IMR-90 (cell line): ENCODE results near the gene ALKBH1. TPM values are rescaled to one million over a fixed set of nuclear protein-coding genes. Genes with fewer than 3 reads are reported as not detected.

Experiments
- ATAC-seq: fragments of 200-7000 bp; cut with Tn5 transposase; 2 replicates; pipeline ENCODE4 v1.9.1; 2020; ENCODE audit warnings: low read depth, mild to moderate bottlenecking, moderate library complexity
- BruUV-seq: library from RNA; stranded (reverse); fragments of 400-500 nt; replicated peaks from 2 replicates; lab custom pipeline; 2021; lab: Mats Ljungman, UMichigan
- CTCF ChIA-PET: fragments of 300-600 bp; formaldehyde crosslinking; extraction: SDS; loops from one replicate; lab custom pipeline; 2021; ENCODE audit warnings: antibody characterized with exemption; lab: Yijun Ruan, JAX
- POLR2A ChIA-PET: fragments of 300-600 bp; sonication (Branson Sonifier 250); formaldehyde crosslinking; loops from one replicate; lab custom pipeline; 2022; ENCODE audit warnings: antibody characterized with exemption; ENCODE audit not compliant: unreplicated experiment; lab: Charles Lee
- DNase-seq: peaks from one replicate; pipeline ENCODE4 v3.0.0; 2013
- H2AFZ ChIP-seq: replicated peaks from 2 replicates; pipeline ENCODE3; 2013; ENCODE audit warnings: low read length, mild to moderate bottlenecking; ENCODE audit not compliant: poor library complexity
- H2AK5ac ChIP-seq: 2 replicates; pipeline ENCODE4 v1.6.1; 2013; ENCODE audit warnings: low read depth, low read length, inconsistent platforms
- H2AK9ac ChIP-seq: replicated peaks from 2 replicates; pipeline ENCODE3; 2013; ENCODE audit warnings: mild to moderate bottlenecking, low read depth, low read length, moderate library complexity; ENCODE audit not compliant: poor library complexity
- H2BK120ac ChIP-seq: 2 replicates; pipeline ENCODE4 v1.6.1; 2013; ENCODE audit warnings: low read depth, low read length, inconsistent platforms
- H2BK15ac ChIP-seq: 3 replicates; pipeline ENCODE4 v1.6.1; 2013; ENCODE audit warnings: low read depth, low read length, inconsistent platforms
- H2BK20ac ChIP-seq: 2 replicates; pipeline ENCODE4 v1.6.1; 2013; ENCODE audit warnings: low read depth, mild to moderate bottlenecking, inconsistent platforms, low read length, moderate library complexity
- H2BK5ac ChIP-seq: 2 replicates; pipeline ENCODE4 v1.6.1; 2013; ENCODE audit warnings: mild to moderate bottlenecking, low read depth, low read length, inconsistent platforms; ENCODE audit not compliant: poor library complexity, severe bottlenecking
- H3K14ac ChIP-seq: replicated peaks from 2 replicates; pipeline ENCODE4 v1.6.1; 2013; ENCODE audit warnings: low read depth, low read length, inconsistent platforms
- H3K18ac ChIP-seq: 2 replicates; pipeline ENCODE4 v1.6.1; 2013; ENCODE audit warnings: low read depth, low read length, control low read depth
- H3K23ac ChIP-seq: 2 replicates; pipeline ENCODE4 v1.6.1; 2013; ENCODE audit warnings: low read depth, low read length, inconsistent platforms
- H3K27ac ChIP-seq: 2 replicates; pipeline ENCODE4 v1.5.1; 2013; ENCODE audit warnings: mild to moderate bottlenecking, control low read depth, low read length; ENCODE audit not compliant: insufficient read depth
- H3K27me3 ChIP-seq: 2 replicates; pipeline ENCODE4 v1.6.1; 2013; ENCODE audit warnings: low read length; ENCODE audit not compliant: control insufficient read depth, insufficient read depth
- H3K36me3 ChIP-seq: 2 replicates; pipeline ENCODE4 v1.6.1; 2013; ENCODE audit warnings: low read length, mixed read lengths; ENCODE audit not compliant: control insufficient read depth, insufficient read depth
- H3K4ac ChIP-seq: 2 replicates; pipeline ENCODE4 v1.6.1; 2013; ENCODE audit warnings: low read depth, low read length, inconsistent platforms
- H3K4me1 ChIP-seq: 2 replicates; pipeline ENCODE4 v1.6.1; 2013; ENCODE audit warnings: low read length, mixed read lengths; ENCODE audit not compliant: control insufficient read depth, insufficient read depth
- H3K4me2 ChIP-seq: 2 replicates; pipeline ENCODE4 v1.6.1; 2013; ENCODE audit warnings: low read depth, mild to moderate bottlenecking, control low read depth, low read length, moderate library complexity
- H3K4me3 ChIP-seq: 2 replicates; pipeline ENCODE4 v1.5.1; 2013; ENCODE audit warnings: low read depth, mild to moderate bottlenecking, control low read depth, low read length, moderate library complexity; ENCODE audit not compliant: insufficient read depth
- H3K56ac ChIP-seq: 2 replicates; pipeline ENCODE4 v1.6.1; 2013; ENCODE audit warnings: low read length, inconsistent platforms; ENCODE audit not compliant: insufficient read depth; ENCODE audit errors: extremely low read depth
- H3K79me1 ChIP-seq, 2 experiments: 2 replicates each; pipeline ENCODE4 v1.6.1; 2013; ENCODE audit warnings: low read length in 2 of 2, inconsistent platforms in 1 of 2, low read depth in 1 of 2
- H3K9ac ChIP-seq: 2 replicates; pipeline ENCODE4 v1.6.1; 2013; ENCODE audit warnings: low read depth, low read length, control low read depth
- H3K9me1 ChIP-seq: 2 replicates; pipeline ENCODE4 v1.6.1; 2013; ENCODE audit warnings: low read length, inconsistent platforms; ENCODE audit not compliant: insufficient read depth
- H3K9me3 ChIP-seq: 2 replicates; pipeline ENCODE4 v1.6.1; 2013; ENCODE audit warnings: low read length; ENCODE audit not compliant: control insufficient read depth, insufficient read depth
- H4K20me1 ChIP-seq: 2 replicates; pipeline ENCODE4 v1.6.1; 2013; ENCODE audit warnings: low read length, inconsistent platforms; ENCODE audit not compliant: insufficient read depth
- H4K5ac ChIP-seq: 2 replicates; pipeline ENCODE4 v1.6.1; 2013; ENCODE audit warnings: mild to moderate bottlenecking, low read depth, low read length, control low read depth
- H4K8ac ChIP-seq, 2 experiments: 2 replicates each; pipeline ENCODE4 v1.6.1; 2013; ENCODE audit warnings: low read depth in 2 of 2, low read length in 2 of 2, control low read depth in 1 of 2, inconsistent platforms in 1 of 2
- H4K91ac ChIP-seq: 2 replicates; pipeline ENCODE4 v1.6.1; 2013; ENCODE audit warnings: low read depth, low read length, inconsistent platforms; ENCODE audit not compliant: insufficient read depth
- CEBPB ChIP-seq: IDR thresholded peaks from 2 replicates; pipeline ENCODE4 v1.6.1; 2012; ENCODE audit warnings: low read depth, low read length, improper control_type of control experiment
- SMC3 ChIP-seq: fragments of 150-350 bp; IDR thresholded peaks from 2 replicates; pipeline ENCODE4 v1.6.1; 2016; ENCODE audit warnings: low read depth, mild to moderate bottlenecking, antibody characterized with exemption, low read length, moderate library complexity
- WGBS, 2 experiments: methylation state at CpG; one replicate each; pipeline versions ENCODE4 v1.1.5 to v1.1.7; 2013; ENCODE audit warnings: missing lambda C conversion rate in 2 of 2; ENCODE audit not compliant: insufficient read length in 1 of 2; ENCODE audit errors: extremely low coverage in 2 of 2; 5-methylcytosine and 5-hydroxymethylcytosine counted together
- dilution Hi-C: fragments of 300-500 bp; cut with HindIII; formaldehyde crosslinking; loops from one replicate; pipeline ENCODE4 v1.14.3; 2018; ENCODE audit warnings: low sequenced_read_pairs; ENCODE audit not compliant: unreplicated experiment
- in situ Hi-C: fragments of 300-500 bp; cut with MboI; formaldehyde crosslinking; loops from 3 replicates; pipeline ENCODE4 v1.14.3; 2019; ENCODE audit warnings: low sequenced_read_pairs, inconsistent platforms, mixed read lengths
- intact Hi-C: fragments of 100-400 bp; cut with micrococcal nuclease; formaldehyde crosslinking; loops from 2 replicates; pipeline ENCODE4 v1.10.0; 2022
- polyA plus RNA-seq, 3 experiments: library from polyadenylated mRNA; depleted of rRNA; stranded (reverse); fragments of >200 nt; gene quantifications; 2 replicates each; pipeline ENCODE4 v1.2.3, GENCODE V29; 2012; ENCODE audit warnings: low replicate concordance in 1 of 3
- total RNA-seq: library from RNA; depleted of rRNA; stranded (reverse); fragments of >200 nt; gene quantifications from 2 replicates; pipeline ENCODE4 v1.2.3, GENCODE V29; 2012

Gene ALKBH1
- total and polyA plus RNA-seq, 2 of the 4 experiments (the other 2 are of a cell fraction): 10.0 to 10.8 TPM

DNA sequence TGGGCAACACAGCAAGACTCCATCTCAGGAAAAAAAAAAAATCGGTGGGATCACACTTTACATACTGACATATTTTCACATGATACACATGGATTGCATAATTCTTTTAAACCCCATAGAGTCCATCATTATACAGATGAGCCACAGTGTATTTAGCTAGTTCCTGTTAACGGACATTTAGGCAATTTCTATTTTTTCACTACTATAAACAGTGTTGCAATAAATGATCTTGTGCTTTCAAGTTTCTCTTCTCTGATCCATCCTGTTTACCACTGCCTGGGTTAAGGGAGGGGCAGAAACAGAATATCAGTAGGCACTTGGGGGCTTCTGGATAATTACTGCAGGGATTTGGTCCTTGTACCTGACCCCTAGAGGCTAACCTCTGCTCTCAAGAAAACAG lies 48.0 kb downstream of the ALKBH1 start:
- Histone ChIP-seq H3K14ac (no peak overlapping the region), H3K4ac (no peak overlapping the region), H3K27me3 (no peaks in the 10 kb centered on the region), H4K5ac (no peak overlapping the region; the same call in 1 of the 2 replicates), H3K4me3 (no peak overlapping the region), H3K9ac (no peak overlapping the region), H3K36me3 (no peaks in the 10 kb centered on the region), H3K9me3 (no peaks in the 10 kb centered on the region), H4K8ac (no peak overlapping the region), H3K18ac (no peak overlapping the region), H2BK20ac (no peak overlapping the region), H3K4me2 (0 out of 2 replicates have a peak overlapping the region, but pooled peaks have one; percentile 50), H3K79me1 (no peaks in the 10 kb centered on the region), H3K56ac (no peak overlapping the region), H3K23ac (no peak overlapping the region), H3K27ac (no peak overlapping the region), H2AFZ (no peak overlapping the region), H2AK5ac (no peak overlapping the region), H3K9me1 (peaks cover 2% of the 10 kb centered on the region; the same call in 1 of the 2 replicates), H2BK15ac (no peak overlapping the region), H2AK9ac (no peak overlapping the region), H4K20me1 (no peaks in the 10 kb centered on the region), H4K91ac (no peak overlapping the region), H2BK120ac (no peak overlapping the region), H2BK5ac (no peak overlapping the region), H3K4me1 (peaks cover 8% of the 10 kb centered on the region)
- in situ Hi-C loops (no loop called here), dilution Hi-C loops (no loop called here), intact Hi-C loops (loop anchor here (5.0 to 10.0 kb wide), 2 partner anchors 907 to 935 kb away; no protein-coding TSS in a partner anchor)
- peak; percentile 28 for ATAC-seq
- no TSS peak for BruUV-seq
- peak; percentile 32 for DNase-seq
- CTCF ChIA-PET: no interaction called here
- POLR2A ChIA-PET: no interaction called here
- no CpG with 5 or more reads among the region's 2 CpGs for WGBS, 2 experiments
- TF ChIP-seq CEBPB: peak; percentile 42; the same call in 1 of the 2 replicates
- no peak for TF ChIP-seq SMC3
